SK-N-SH treated with all-trans-retinoic acid at 6 μM for 48 hours (cell line): ENCODE measurements around the gene CD320.

Experiments used
- ATAC-seq: fragments of 200-7000 bp; cut with Tn5 transposase; 3 replicates; pipeline ENCODE4 v1.9.1; 2020; ENCODE audit warnings: mild to moderate bottlenecking, moderate library complexity
- ARNTL ChIP-seq: fragments of 450-650 bp; formaldehyde crosslinking; IDR thresholded peaks from 2 replicates; pipeline ENCODE4 v1.5.0; 2020; ENCODE audit warnings: low read depth, mild to moderate bottlenecking, moderate library complexity, borderline replicate concordance
- BACH2 ChIP-seq: fragments of 250-450 bp; sonication (Bioruptor Pico); IDR thresholded peaks from 2 replicates; pipeline ENCODE4 v1.9.0; 2021; ENCODE audit warnings: mild to moderate bottlenecking, borderline replicate concordance
- CREB5 ChIP-seq: fragments of 250-450 bp; sonication (Bioruptor Pico); IDR thresholded peaks from 2 replicates; pipeline ENCODE4 v1.5.1; 2020; ENCODE audit warnings: low read depth, mild to moderate bottlenecking, moderate library complexity
- CSDC2 ChIP-seq: fragments of 250-450 bp; sonication (Bioruptor Pico); IDR thresholded peaks from 2 replicates; pipeline ENCODE4 v1.5.0; 2020; ENCODE audit warnings: mild to moderate bottlenecking, moderate library complexity
- CSRNP3 ChIP-seq: fragments of 250-450 bp; sonication (Bioruptor Pico); IDR thresholded peaks from 2 replicates; pipeline ENCODE4 v1.5.1; 2021; ENCODE audit warnings: mild to moderate bottlenecking, moderate library complexity
- ESRRG ChIP-seq: fragments of 250-450 bp; sonication (Bioruptor Pico); IDR thresholded peaks from 2 replicates; pipeline ENCODE4 v1.6.1; 2021; ENCODE audit warnings: mild to moderate bottlenecking
- GLIS3 ChIP-seq: fragments of 250-450 bp; sonication (Bioruptor Pico); IDR thresholded peaks from 2 replicates; pipeline ENCODE4 v1.5.0; 2020; ENCODE audit warnings: mild to moderate bottlenecking, moderate library complexity
- ISL1 ChIP-seq: fragments of 250-450 bp; sonication (Bioruptor Pico); IDR thresholded peaks from 2 replicates; pipeline ENCODE4 v2.1.2; 2022; ENCODE audit warnings: mild to moderate bottlenecking, moderate library complexity
- OSR1 ChIP-seq: fragments of 250-450 bp; sonication (Bioruptor Pico); IDR thresholded peaks from 2 replicates; pipeline ENCODE4 v1.8.0; 2022; ENCODE audit warnings: moderate library complexity, mild to moderate bottlenecking, inconsistent platforms
- PATZ1 ChIP-seq: fragments of 250-450 bp; sonication (Bioruptor Pico); IDR thresholded peaks from 2 replicates; pipeline ENCODE4 v1.8.0; 2020; ENCODE audit warnings: mild to moderate bottlenecking, moderate library complexity, borderline replicate concordance
- POU6F1 ChIP-seq: fragments of 250-450 bp; sonication (Bioruptor Pico); IDR thresholded peaks from 2 replicates; pipeline ENCODE4 v1.8.0; 2021; ENCODE audit warnings: low read depth, mild to moderate bottlenecking, moderate library complexity, borderline replicate concordance
- PPARA ChIP-seq: fragments of 250-450 bp; sonication (Bioruptor Pico); IDR thresholded peaks from 2 replicates; pipeline ENCODE4 v1.5.0; 2020; ENCODE audit warnings: mild to moderate bottlenecking, borderline replicate concordance
- RARB ChIP-seq: fragments of 250-450 bp; sonication (Bioruptor Pico); IDR thresholded peaks from 2 replicates; pipeline ENCODE4 v1.8.0; 2021; ENCODE audit warnings: mild to moderate bottlenecking, moderate library complexity
- SNAI2 ChIP-seq: fragments of 250-450 bp; sonication (Bioruptor Pico); IDR thresholded peaks from 2 replicates; pipeline ENCODE4 v1.5.0; 2020; ENCODE audit warnings: mild to moderate bottlenecking, moderate library complexity
- TCF4 ChIP-seq: fragments of 250-450 bp; sonication (Bioruptor Pico); IDR thresholded peaks from 2 replicates; pipeline ENCODE4 v1.8.0; 2021; ENCODE audit warnings: mild to moderate bottlenecking, moderate library complexity, borderline replicate concordance
- TSHZ2 ChIP-seq: fragments of 250-450 bp; sonication (Bioruptor Pico); IDR thresholded peaks from 2 replicates; pipeline ENCODE4 v1.5.0; 2020; ENCODE audit warnings: mild to moderate bottlenecking, moderate library complexity
- ZC3H10 ChIP-seq: fragments of 250-450 bp; sonication (Bioruptor Pico); IDR thresholded peaks from 2 replicates; pipeline ENCODE4 v1.5.1; 2021; ENCODE audit warnings: mild to moderate bottlenecking, moderate library complexity
- ZFP3 ChIP-seq: fragments of 250-450 bp; sonication (Bioruptor Pico); IDR thresholded peaks from 2 replicates; pipeline ENCODE4 v1.5.0; 2020; ENCODE audit warnings: mild to moderate bottlenecking, moderate library complexity
- ZFP30 ChIP-seq: fragments of 450-650 bp; formaldehyde crosslinking; IDR thresholded peaks from 2 replicates; pipeline ENCODE4 v1.5.0; 2022; ENCODE audit warnings: mild to moderate bottlenecking, moderate library complexity
- ZNF565 ChIP-seq: fragments of 450-650 bp; formaldehyde crosslinking; conservative IDR thresholded peaks from 2 replicates; pipeline ENCODE4 v1.5.0; 2020; ENCODE audit warnings: low read depth, mild to moderate bottlenecking, moderate library complexity
- ZNF70 ChIP-seq: fragments of 450-650 bp; formaldehyde crosslinking; IDR thresholded peaks from 2 replicates; pipeline ENCODE4 v1.5.0; 2020; ENCODE audit warnings: mild to moderate bottlenecking, moderate library complexity
- ZNF8 ChIP-seq: fragments of 450-650 bp; formaldehyde crosslinking; IDR thresholded peaks from 2 replicates; pipeline ENCODE4 v1.5.0; 2020; ENCODE audit warnings: mild to moderate bottlenecking, moderate library complexity

Gene CD320

GRCh38 chr19:8323781-8324185, 15.6 kb upstream of the CD320 start:
- TF ChIP-seq ZFP3 (peak; percentile 61; the same call in 1 of the 2 replicates), ZC3H10 (CRISPR knock-in tag) (no peak), SNAI2 (CRISPR knock-in tag) (no peak)
- TF ChIP-seq, all 23 proteins: peak for 1
- ATAC-seq = no peak

GRCh38 chr19:8322638-8322997, 14.5 kb upstream of the CD320 start:
- TF ChIP-seq ZNF565 (CRISPR knock-in tag) = no peak
- TF ChIP-seq ARNTL (CRISPR knock-in tag) = no peak
- no peak for TF ChIP-seq GLIS3 (CRISPR knock-in tag)
- no peak for TF ChIP-seq ZNF70 (CRISPR knock-in tag)
- no peak for TF ChIP-seq ISL1 (CRISPR knock-in tag)
- TF ChIP-seq PATZ1 = no peak
- TF ChIP-seq OSR1 (CRISPR knock-in tag) = no peak
- TF ChIP-seq ZFP3 = no peak
- no peak for TF ChIP-seq TSHZ2 (CRISPR knock-in tag)
- no peak for TF ChIP-seq RARB
- no peak for TF ChIP-seq PPARA (CRISPR knock-in tag)
- no peak for TF ChIP-seq ESRRG (CRISPR knock-in tag)
- TF ChIP-seq POU6F1 (CRISPR knock-in tag) = no peak
- TF ChIP-seq CREB5 (CRISPR knock-in tag) = no peak
- TF ChIP-seq TCF4 (CRISPR knock-in tag) = no peak
- TF ChIP-seq CSRNP3 (CRISPR knock-in tag) = no peak
- no peak for TF ChIP-seq CSDC2 (CRISPR knock-in tag)
- TF ChIP-seq BACH2 = no peak
- no peak for ATAC-seq

- ATAC-seq = peak; percentile 8
- TF ChIP-seq OSR1 (CRISPR knock-in tag) (no peak), CREB5 (CRISPR knock-in tag) (no peak), ZNF8 (no peak), RARB (no peak), ARNTL (CRISPR knock-in tag) (no peak), PPARA (CRISPR knock-in tag) (no peak), BACH2 (no peak), ESRRG (CRISPR knock-in tag) (no peak), TCF4 (CRISPR knock-in tag) (no peak), ZFP30 (CRISPR knock-in tag) (no peak), PATZ1 (no peak), ZFP3 (no peak), CSRNP3 (CRISPR knock-in tag) (no peak), ZNF565 (CRISPR knock-in tag) (no peak)
Measured at GRCh38 chr19:8321986-8322637, 14.0 kb upstream of the CD320 start.
